ENCODE measurements around the gene RASIP1.
A peak's percentile ranks its signal among the peaks of the same experiment; 100 is the strongest.

Gene RASIP1

GRCh38 chr19:48760504-48761205 is 20.2 kb upstream of the RASIP1 start:
- Histone ChIP-seq H3K36me3 (ENCODE audit: insufficient read depth, low read length) (no peaks in the 10 kb centered on the region), H2AFZ (ENCODE audit: low read length) (peak overlapping the region; percentile 65), H3K9ac (ENCODE audit: low read depth, low read length, poor library complexity, severe bottlenecking) (no peak overlapping the region), H3K79me2 (ENCODE audit: insufficient read depth, low read length) (no peaks in the 10 kb centered on the region), H3K4me2 (ENCODE audit: low read depth, low read length, poor library complexity, severe bottlenecking) (no peak overlapping the region), H3K4me3 (ENCODE audit: low read length, poor library complexity, severe bottlenecking) (no peak overlapping the region), H3F3A (ENCODE audit: low read depth) (no peaks in the 10 kb centered on the region), H3K27me3 (ENCODE audit: insufficient read depth, low read length, poor library complexity, severe bottlenecking) (no peaks in the 10 kb centered on the region), H3K4me1 (ENCODE audit: insufficient read depth, low read length, poor library complexity, severe bottlenecking) (peaks cover 4% of the 10 kb centered on the region), H4K20me1 (ENCODE audit: insufficient read depth, low read length, poor library complexity, severe bottlenecking) (no peaks in the 10 kb centered on the region), H3K9me2 (replicated peaks; ENCODE audit: low read depth, low read length) (no peaks in the 10 kb centered on the region), H3K9me3 (ENCODE audit: insufficient read depth, low read depth, low read length) (no peaks in the 10 kb centered on the region)
- TF ChIP-seq CTCF (conservative IDR thresholded peaks at IDR 0.05; ENCODE audit: low read length) (no peak), EZH2phosphoT487 (IDR thresholded peaks at IDR 0.05; ENCODE audit: borderline replicate concordance) (no peak)

GRCh38 chr19:48757741-48758144 is 17.3 kb upstream of the RASIP1 start:
- no peak for TF ChIP-seq EZH2phosphoT487 (IDR thresholded peaks at IDR 0.05; ENCODE audit: borderline replicate concordance)
- no peak for TF ChIP-seq CTCF (conservative IDR thresholded peaks at IDR 0.05; ENCODE audit: low read length)
- H3K4me2 ChIP-seq (ENCODE audit: low read depth, low read length, poor library complexity, severe bottlenecking): no peak overlapping the region
- no peak overlapping the region for H2AFZ ChIP-seq (ENCODE audit: low read length)
- H3K4me3 ChIP-seq (ENCODE audit: low read length, poor library complexity, severe bottlenecking): no peak overlapping the region
- no peaks in the 10 kb centered on the region for H3K79me2 ChIP-seq (ENCODE audit: insufficient read depth, low read length)
- H3K9me3 ChIP-seq (ENCODE audit: insufficient read depth, low read depth, low read length): no peaks in the 10 kb centered on the region
- H3F3A ChIP-seq (ENCODE audit: low read depth): no peaks in the 10 kb centered on the region
- no peak overlapping the region for H3K9ac ChIP-seq (ENCODE audit: low read depth, low read length, poor library complexity, severe bottlenecking)
- peaks cover 4% of the 10 kb centered on the region for H3K4me1 ChIP-seq (ENCODE audit: insufficient read depth, low read length, poor library complexity, severe bottlenecking)
- H3K9me2 ChIP-seq (replicated peaks; ENCODE audit: low read depth, low read length): no peaks in the 10 kb centered on the region
- H3K27me3 ChIP-seq (ENCODE audit: insufficient read depth, low read length, poor library complexity, severe bottlenecking): no peaks in the 10 kb centered on the region
- H4K20me1 ChIP-seq (ENCODE audit: insufficient read depth, low read length, poor library complexity, severe bottlenecking): no peaks in the 10 kb centered on the region
- H3K36me3 ChIP-seq (ENCODE audit: insufficient read depth, low read length): no peaks in the 10 kb centered on the region

- no peaks in the 10 kb centered on the region for H3F3A ChIP-seq (ENCODE audit: low read depth)
Observed at GRCh38 chr19:48757089-48757675, 16.8 kb upstream of the RASIP1 start.

More at GRCh38 chr19:48757089-48757675, 16.8 kb upstream of the RASIP1 start:
- Histone ChIP-seq H2AFZ (ENCODE audit: low read length) (no peak overlapping the region), H3K4me3 (ENCODE audit: low read length, poor library complexity, severe bottlenecking) (no peak overlapping the region), H4K20me1 (ENCODE audit: insufficient read depth, low read length, poor library complexity, severe bottlenecking) (no peaks in the 10 kb centered on the region), H3K4me1 (ENCODE audit: insufficient read depth, low read length, poor library complexity, severe bottlenecking) (peaks cover 4% of the 10 kb centered on the region), H3K36me3 (ENCODE audit: insufficient read depth, low read length) (no peaks in the 10 kb centered on the region), H3K4me2 (ENCODE audit: low read depth, low read length, poor library complexity, severe bottlenecking) (no peak overlapping the region), H3K27me3 (ENCODE audit: insufficient read depth, low read length, poor library complexity, severe bottlenecking) (no peaks in the 10 kb centered on the region), H3K9me3 (ENCODE audit: insufficient read depth, low read depth, low read length) (no peaks in the 10 kb centered on the region), H3K9ac (ENCODE audit: low read depth, low read length, poor library complexity, severe bottlenecking) (no peak overlapping the region), H3K9me2 (replicated peaks; ENCODE audit: low read depth, low read length) (no peaks in the 10 kb centered on the region), H3K79me2 (ENCODE audit: insufficient read depth, low read length) (no peaks in the 10 kb centered on the region)
- no peak for TF ChIP-seq CTCF (conservative IDR thresholded peaks at IDR 0.05; ENCODE audit: low read length)
- no peak for TF ChIP-seq EZH2phosphoT487 (IDR thresholded peaks at IDR 0.05; ENCODE audit: borderline replicate concordance)

Data from Loucy (cell line).